GM18909 (cell line): Measurements from ENCODE around the gene IRF4.
"Not testable (repeated sequence)": the region's sequence is repeated elsewhere in the genome, so short reads cannot be mapped to it uniquely, and the experiment has no call there.

ENCODE experiments used
- ATAC-seq: cut with Tn5 transposase; IDR thresholded peaks from one replicate; pipeline ENCODE4 v1.9.1; 2021; ENCODE audit warnings: mild to moderate bottlenecking; ENCODE audit not compliant: unreplicated experiment, poor library complexity

Gene IRF4

DNA sequence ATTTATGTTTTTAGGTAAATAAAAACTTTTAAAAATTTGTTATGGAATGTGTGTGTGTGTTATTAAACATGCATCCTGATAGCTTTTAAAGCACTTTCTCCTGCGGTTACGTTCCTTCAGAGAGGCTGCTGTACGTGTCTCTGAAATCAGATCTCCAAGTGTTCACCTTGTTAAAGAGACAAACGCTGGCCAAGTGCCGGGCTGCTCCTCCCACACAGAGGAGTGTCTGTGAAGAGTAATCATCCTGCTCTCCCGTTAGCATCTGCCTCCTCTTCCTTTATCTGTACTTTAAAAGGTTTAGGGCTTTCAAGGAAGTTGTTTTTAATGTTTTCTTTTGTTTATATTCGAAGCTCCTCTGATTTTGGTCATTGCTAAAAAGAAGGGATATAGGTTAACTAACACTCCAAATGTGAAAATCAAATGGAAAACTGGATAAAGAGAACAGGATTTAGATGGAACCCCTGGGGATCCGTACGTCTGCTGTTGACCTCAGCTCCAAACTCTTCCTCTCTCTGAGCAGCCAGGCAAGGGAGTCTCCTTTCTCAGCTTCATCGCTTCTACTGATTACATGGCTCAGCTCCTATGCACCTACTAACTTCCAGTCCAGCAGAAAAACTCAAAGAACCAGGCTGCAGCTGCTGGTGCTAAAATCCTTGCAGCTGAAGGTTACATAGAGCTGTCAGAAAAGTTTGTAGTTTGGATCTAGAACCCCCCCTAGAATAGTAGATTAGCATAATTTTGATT is 20.0 kb downstream of the IRF4 start:
- ATAC-seq = no peak

DNA sequence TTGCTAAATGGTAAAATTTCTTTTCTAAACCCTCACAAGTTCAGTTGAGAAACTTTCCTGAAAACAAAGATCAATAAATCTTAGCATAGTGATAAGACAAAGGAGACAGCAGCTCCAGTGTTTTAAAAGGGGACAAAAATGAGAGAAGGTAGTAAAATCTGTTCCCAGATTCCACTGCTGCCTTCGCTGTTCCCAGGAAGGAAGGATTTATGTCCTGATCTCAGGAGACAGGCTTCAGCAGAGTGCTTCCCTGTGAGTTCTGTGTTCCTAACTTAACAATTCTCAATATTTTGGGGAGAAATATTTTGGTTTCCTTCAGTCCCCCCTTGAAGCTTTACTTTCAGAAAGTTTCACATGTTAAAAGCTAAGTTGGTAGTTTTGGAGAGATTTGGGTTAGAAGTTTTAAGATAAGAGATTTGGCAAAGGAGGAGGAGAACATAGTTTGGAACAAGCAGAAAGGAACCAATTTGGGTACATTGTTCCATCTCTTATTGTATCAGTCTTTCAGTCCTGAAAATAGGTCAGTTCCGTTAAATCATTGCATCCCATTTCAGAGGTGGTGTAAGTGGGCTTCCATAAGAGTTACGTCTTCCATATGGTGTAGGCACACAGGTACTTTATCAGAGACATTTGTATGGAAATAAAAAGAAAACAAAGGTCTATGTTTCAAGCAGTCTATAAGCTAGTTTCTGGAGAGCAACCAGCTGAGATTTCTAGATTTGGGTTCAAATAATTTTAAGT is 20.8 kb downstream of the IRF4 start:
- no peak for ATAC-seq

DNA sequence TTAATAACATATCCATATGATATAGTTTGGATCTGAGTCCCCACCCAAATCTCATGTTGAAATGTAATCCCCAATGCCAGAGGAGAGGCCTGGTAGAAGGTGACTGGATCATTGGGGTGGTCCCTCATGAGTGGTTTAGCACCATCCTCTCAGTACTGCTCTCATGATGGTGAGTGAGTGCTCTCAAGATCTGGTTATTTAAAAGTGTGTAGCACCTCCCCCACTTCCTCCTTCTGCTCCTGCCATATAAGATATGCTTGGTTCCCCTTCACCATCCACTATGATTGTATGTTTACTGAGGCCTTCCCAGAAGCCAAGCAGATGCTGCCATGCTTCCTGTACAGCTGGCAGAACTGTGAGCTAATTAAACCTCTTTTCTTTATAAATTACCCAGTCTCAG is 22.9 kb downstream of the IRF4 start:
- ATAC-seq = no peak

DNA sequence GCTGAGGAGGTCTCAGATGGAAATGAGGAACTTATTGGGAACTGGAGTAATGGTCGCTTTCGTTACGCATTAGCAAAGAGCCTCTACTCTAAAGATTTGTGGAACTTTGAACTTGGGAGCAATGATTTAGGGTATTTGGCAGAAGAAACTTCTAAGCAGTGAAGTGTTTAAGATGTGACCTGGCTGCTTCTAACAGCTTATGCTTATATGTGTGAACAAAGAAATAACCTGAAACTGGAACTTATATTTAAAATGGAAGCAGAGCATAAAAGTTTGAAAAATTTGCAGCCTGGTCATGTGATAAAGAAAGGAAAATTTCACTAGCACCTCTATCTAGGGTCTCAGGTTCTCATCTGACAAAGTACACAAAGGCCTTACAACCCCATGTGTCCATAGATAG is 23.5 kb downstream of the IRF4 start:
- no peak for ATAC-seq

DNA sequence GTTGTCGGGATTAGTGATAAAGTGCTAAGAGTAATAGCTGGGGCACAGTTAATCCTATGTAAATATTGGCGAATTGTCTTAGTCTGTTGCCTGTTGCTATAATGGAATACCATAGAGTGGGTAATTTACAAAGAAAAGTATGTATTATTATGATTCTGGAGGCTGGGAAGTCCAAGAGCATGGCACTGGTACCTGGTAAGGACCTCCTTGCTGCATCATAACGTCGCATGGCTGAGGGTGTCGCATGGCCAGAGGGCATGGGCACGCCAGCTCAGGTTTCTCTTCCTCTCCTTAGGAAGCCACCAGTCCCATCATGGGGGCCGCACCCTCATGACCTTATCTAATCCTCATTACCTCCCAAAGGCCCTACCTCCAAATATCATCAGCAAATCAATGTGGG is 29.7 kb downstream of the IRF4 start:
- no peak for ATAC-seq

DNA sequence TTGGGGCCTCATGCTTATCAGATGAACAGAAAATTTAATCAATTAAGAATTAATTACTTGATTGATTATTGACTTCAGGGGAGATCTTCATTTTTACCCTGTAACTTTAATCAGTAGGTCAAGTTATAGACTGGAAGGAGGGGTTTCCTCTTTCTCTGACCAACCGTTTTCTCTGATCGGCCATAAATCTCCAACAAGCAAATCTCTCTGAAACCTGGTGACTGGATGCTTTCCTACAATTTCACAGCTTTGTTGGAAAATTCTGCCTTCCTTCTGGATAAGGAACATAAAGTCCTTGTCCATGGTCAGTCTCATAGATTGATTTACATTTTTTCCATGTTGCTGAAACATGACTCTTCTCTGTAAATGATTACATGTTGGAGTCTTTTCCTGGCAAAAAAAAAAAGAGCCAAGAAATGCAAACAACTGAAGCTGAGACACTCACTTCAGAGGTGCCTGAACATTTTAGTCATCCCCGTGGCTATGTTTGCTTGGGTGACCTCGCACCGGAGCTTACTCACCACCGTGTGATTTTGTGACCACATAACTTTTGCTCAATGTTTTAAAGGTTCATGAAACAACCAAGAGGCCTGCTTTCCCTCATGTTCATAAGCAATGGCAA is 31.0 kb downstream of the IRF4 start:
- peak; percentile 78 for ATAC-seq

DNA sequence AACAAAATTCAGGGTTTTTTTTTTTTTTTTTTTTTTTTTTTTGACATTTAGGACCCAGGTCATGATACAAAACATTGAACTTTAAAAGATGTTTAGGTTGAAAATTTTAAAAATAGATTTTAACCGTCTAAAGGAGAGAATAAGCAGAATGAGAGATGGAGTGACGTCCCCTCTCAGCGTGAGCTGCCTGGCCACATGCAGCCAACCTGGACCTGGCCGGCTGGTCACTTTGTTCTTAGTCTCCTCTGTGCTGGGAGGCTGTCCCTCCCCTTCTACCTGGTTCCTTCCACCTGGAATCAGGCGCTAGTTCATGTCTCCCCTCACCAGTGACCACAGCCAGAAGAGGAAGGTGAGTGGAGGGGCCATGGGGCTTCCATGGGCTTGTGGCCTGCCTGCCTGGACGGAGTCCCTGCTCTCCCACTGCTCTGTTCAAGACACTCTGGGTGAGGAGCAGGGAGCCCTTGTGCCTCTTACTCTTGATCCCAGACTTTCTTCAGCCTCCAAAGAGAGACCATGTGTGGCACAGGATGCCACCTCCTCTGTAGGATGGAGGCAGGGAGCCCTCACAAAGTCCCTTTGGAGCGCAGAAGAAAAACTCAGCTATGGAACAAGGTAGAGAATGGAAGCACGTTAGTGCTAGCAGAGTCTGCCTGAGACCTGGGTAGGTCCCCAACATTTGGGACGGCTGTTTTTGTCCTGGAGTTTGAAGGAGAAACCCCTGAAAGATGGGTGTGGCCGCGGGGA is 31.7 kb downstream of the IRF4 start:
- ATAC-seq = peak; percentile 12

DNA sequence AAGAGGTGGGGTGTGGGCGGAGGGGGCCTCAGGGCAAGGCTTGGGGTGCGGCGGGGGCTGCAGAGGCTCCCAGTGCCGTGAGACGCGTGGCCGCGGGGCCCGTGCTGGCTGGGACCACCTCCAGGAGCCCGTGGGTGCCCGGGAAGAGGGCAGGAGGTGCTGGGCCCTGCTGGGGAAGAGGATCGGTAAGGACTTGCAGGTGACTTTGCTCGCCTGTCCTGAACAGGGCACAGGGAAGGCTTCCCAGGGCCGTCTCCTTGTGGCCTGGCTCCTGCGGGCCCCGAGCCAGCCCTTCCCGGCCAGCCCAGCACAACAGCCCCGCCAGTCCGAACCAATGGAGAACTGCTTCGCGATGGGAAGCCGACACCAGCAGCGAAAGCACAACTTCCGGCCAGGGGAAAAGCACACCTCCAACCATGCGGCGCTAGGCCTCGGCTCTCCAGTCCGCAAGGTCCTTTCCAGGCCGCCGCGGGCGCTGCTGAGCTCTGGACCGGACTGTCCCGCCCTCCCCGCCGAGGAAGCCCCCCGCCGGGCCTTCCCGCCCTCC is 32.3 kb downstream of the IRF4 start:
- ATAC-seq = no peak

DNA sequence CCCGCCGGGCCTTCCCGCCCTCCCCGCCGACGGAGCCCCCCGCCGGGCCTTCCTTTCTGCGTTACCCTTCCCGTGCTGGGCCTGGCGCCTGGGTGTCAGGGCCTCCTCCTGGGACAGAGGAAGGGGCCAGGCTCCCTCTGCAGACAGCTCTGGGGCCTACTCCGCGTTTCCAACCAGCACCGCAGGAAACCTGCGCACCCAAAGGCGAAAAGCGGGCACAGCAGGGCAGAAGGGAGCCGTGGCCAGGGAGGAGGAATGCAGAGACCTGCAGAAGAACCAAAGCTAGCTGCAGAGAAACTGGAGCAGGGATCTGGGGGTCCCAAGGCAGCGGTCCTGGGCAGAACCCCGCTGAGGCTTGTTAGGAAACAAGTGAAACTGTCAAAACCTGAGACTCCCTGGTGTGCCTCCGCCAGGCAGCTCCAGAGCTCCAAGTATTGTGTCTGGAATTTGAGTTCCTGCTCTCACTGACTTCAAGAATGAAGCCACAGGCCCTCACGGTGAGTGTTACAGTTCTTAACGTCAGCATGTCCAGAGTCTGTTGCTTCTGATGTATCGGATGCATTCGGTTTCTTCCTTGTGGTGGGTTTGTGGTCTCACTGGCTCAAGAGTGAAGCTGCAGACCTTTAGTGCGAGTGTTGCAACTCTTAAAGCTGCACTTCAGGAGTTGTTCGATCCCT is 33.3 kb downstream of the IRF4 start:
- no peak for ATAC-seq

DNA sequence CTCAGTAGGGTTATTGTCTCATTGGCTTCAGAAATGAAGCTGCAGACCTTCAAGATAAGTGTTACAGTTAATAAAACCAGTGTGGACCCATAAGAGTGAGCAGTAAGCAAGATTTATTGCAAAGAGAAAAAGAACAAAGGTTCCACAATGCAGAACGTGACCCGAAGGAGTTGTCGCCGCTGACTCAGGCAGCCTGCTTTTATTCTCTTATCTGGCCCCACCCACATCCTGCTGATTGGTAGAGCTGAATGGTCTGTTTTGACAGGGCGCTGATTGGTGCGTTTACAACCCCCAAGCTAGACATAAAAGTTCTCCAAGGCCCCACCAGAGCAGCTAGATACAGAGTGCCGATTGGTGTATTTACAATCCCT is 33.9 kb downstream of the IRF4 start:
- not testable (repeated sequence) for ATAC-seq

DNA sequence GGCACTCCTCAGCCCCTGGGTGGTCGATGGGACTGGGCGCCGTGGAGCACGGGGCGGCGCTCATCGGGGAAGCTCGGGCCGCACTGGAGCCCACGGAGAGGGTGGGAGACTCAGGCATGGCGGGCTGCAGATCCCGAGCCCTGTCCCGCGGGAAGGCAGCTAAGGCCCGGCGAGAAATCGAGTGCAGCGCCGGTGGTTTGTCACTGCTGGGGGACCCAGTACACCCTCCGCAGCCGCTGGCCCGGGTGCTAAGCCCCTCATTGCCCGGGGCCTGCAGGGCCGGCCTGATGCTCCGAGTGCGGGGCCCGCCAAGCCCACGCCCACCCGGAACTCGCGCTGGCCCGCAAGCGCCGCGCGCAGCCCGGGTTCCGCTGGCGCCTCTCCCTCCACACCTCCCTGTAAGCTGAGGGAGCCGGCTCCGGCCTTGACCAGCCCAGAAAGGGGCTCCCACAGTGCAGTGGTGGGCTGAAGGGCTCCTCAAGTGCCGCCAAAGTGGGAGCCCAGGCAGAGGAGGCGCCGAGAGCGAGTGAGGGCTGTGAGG is 34.7 kb downstream of the IRF4 start:
- ATAC-seq = not testable (repeated sequence)

DNA sequence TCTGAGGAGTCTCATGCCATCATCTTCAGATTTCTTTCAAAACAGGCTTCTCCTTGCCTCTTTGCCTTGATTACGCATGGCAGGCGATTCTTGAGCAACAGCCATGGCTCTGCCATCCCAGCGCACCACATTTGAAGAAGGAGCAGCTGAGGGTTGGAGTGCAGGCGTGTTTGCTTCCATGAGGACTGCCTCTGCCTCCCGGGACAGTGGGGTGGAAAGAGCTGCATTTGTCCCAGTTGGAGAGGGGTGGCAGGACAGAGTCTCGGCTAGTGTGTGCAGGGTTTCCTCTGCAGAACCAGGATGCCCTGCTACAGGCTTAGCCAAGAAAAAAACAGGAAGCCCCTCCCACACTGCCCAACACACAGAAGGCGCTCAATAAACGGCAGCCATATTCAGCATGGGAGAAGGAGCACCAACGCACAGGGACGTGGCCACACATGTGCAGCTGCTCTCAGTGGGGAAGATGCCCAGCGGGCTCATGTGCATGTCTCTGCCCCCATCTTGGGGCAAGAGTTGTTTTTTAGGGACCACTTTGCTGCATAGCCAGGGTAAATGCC is 36.6 kb downstream of the IRF4 start:
- no peak for ATAC-seq

DNA sequence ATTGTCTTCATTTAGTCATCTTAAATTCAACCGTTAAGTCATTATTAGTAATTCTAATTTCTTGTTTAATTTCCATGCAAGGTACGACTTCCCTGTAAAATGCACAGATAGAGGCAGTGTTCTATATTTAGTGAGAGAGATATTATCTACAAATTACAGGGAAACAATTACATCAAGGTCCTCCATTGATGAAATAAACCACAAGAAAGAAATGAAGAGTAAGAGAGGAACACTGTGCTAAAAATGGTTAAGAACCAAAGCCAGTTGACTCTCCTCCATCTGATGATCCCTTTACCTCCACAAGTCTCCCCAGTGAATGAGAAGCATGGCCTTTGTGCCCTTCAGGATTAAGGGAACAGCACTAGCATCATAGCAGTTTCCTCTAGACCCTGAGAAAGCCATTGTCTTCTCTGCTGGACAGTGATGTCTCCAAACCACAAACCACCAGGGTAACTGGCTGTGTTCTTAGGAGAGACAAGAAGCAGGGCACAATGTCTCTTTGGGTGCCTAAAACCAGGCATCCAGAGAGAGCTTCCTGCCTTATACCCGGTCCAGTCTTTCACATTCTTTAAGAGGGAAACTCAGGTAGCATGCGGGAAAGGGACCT is 38.1 kb downstream of the IRF4 start:
- no peak for ATAC-seq

DNA sequence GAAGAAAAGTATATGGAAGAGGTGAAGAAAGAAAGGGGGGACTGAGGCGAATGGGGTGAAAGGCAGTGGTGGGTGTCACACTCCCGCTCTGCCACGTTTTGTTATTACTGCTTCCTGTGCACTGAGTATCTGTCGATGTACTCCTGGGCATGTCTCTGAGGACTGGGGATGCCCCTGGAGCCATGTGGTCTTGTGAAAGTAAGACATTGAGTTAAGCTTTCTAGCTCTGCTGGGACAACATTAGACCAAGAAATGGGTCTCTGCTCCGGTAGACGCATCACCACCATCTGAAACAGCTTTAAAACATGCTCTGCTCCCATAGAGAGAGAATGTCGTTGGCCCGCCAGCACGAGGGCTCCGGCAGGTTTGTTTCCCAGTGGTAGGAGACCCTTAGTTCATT is 40.0 kb downstream of the IRF4 start:
- peak; percentile 61 for ATAC-seq

DNA sequence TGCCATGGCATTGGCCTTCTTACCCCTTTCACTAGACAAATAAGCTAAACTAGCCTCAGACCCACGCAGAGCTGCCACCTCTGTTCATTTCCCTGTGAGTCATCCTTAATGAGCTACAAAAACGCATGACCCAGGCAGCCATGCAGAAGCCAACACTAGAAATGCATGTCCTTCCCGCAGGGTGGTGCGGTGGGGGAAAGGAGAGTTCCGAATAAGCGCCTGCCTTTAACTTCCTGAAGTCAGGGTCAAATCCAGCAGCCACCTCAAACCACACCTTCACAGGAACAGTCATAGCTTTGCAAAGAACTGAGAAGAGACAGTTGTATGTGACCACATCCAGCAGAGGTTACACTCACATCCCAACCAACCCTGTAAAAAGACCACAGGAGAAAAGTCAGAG is 40.4 kb downstream of the IRF4 start:
- ATAC-seq = no peak

DNA sequence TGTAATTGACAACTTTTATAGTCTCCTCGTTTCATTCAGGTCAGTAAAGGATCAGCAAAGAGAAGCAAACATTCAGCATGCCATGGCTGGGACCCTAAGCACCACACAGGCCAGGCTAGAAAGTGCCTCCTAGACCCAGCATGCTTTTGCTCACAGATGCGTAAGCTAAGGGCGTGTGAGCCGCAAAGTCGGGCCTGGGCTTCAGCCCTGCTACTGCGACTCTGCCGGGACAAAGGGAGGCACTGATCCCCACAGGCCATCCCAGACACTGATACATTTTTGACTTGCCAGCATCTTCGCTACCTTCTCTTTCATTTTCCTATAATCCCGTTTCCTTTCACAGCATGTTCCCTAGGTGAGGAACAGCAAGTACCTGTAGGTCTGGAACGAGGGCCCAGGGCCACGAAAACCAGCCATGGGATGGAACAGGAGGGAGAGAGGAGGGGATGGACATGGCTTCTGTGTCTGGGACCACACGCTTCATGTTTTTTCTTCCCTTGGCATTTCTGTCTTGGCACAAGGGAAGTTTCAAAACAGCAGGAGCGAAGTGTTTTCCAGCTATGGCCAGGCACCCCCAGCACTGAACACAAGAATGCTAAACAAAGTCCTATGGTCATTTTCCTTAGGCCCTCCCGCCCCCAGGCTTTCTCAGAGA is 42.6 kb downstream of the IRF4 start:
- no peak for ATAC-seq

DNA sequence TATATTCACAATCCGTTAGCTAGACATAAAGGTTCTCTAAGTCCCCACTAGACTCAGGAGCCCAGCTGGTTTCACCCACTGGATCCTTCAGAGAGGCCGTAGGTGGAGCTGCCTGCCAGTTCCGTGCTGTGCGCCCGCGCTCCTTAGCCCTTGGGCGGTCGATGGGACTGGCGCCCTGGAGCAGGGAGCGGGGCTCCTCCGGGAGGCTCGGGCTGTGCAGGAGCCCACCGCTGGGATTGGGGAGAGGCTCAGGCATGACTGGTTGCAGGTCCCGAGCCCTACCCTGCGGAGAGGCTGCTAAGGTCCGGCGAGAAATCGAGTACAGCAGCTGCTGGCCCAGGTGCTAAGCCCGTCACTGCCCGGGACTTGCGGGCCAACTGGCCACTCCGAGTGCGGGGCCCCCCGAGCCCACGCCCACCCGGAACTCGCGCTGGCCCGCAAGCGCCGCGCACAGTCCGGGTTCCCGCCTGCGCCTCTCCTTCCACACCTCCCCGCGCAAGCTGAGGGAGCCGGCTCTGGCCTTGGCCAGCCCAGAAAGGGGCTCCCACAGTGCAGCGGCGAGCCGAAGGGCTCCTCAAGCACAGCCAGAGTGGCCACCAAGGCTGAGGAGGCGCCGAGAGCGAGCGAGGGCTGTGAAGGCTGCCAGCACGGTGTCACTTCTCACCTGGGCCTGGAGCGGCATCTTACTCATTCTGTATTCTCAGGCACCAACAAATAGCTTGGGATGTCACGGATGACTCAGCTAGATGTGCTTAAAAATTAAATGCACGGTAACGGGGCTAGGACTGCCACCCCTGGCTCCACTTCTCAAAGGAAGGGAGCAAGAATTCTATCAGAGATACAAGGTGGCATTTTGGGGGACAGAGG is 44.1 kb downstream of the IRF4 start:
- no peak for ATAC-seq
